Neural cell (in vitro differentiated cells): ENCODE measurements around the gene SNRK. TPM values are rescaled to one million over a fixed set of nuclear protein-coding genes. Genes with fewer than 3 reads are reported as not detected.

ENCODE experiments used
- H2AFZ ChIP-seq: fragments of 200-600, 300-800 bp; sonication (generic), shearing (Covaris generic); 2 replicates; pipeline ENCODE4 v1.6.0; 2014; ENCODE audit warnings: low read depth, mild to moderate bottlenecking, antibody characterized with exemption, low read length, moderate library complexity
- H3F3A ChIP-seq: fragments of 200-600 bp; shearing (Covaris generic); 2 replicates; pipeline ENCODE4 v1.6.1; 2016; ENCODE audit warnings: mild to moderate bottlenecking, moderate library complexity, mixed read lengths, antibody characterized with exemption, low read length; ENCODE audit not compliant: insufficient read depth, poor library complexity, severe bottlenecking
- H3K27ac ChIP-seq: fragments of 200-600, 300-800 bp; sonication (generic), shearing (Covaris generic); 2 replicates; pipeline ENCODE4 v1.5.1; 2014; ENCODE audit warnings: mild to moderate bottlenecking, low read length, moderate library complexity
- H3K27me3 ChIP-seq: fragments of 300-800, 200-600 bp; sonication (generic), shearing (Covaris generic); 2 replicates; pipeline ENCODE4 v1.6.0; 2014; ENCODE audit warnings: mild to moderate bottlenecking, low read depth, low read length, moderate library complexity; ENCODE audit not compliant: insufficient read depth
- H3K36me3 ChIP-seq: fragments of 300-800, 200-600 bp; sonication (generic), shearing (Covaris generic); 2 replicates; pipeline ENCODE4 v1.5.1; 2014; ENCODE audit warnings: mild to moderate bottlenecking, antibody characterized with exemption, low read length, moderate library complexity; ENCODE audit not compliant: insufficient read depth
- H3K4me2 ChIP-seq: fragments of 300-800, 200-600 bp; sonication (generic), shearing (Covaris generic); 2 replicates; pipeline ENCODE4 v1.6.0; 2014; ENCODE audit warnings: mild to moderate bottlenecking, low read length
- H3K4me3 ChIP-seq: fragments of 300-800, 200-600 bp; sonication (generic), shearing (Covaris generic); 2 replicates; pipeline ENCODE4 v1.5.1; 2014; ENCODE audit warnings: mild to moderate bottlenecking, low read length, moderate library complexity
- H3K79me2 ChIP-seq: fragments of 200-600 bp; shearing (Covaris generic); replicated peaks from 2 replicates; pipeline ENCODE4 v1.6.0; 2014; ENCODE audit warnings: mild to moderate bottlenecking, low read length, moderate library complexity; ENCODE audit not compliant: insufficient read depth
- H3K9ac ChIP-seq: fragments of 300-800, 200-600 bp; sonication (generic), shearing (Covaris generic); 2 replicates; pipeline ENCODE4 v1.6.1; 2016; ENCODE audit warnings: mild to moderate bottlenecking, low read length, mixed read lengths
- H3K9me2 ChIP-seq: fragments of 200-600 bp; shearing (Covaris generic); 2 replicates; pipeline ENCODE4 v1.6.1; 2016; ENCODE audit warnings: mild to moderate bottlenecking, low read length, mixed read lengths; ENCODE audit not compliant: insufficient read depth
- H3K9me3 ChIP-seq: fragments of 200-600, 300-800 bp; sonication (generic), shearing (Covaris generic); 2 replicates; pipeline ENCODE4 v1.6.1; 2016; ENCODE audit warnings: mild to moderate bottlenecking, mixed run types, low read length, moderate library complexity, mixed read lengths
- H4K20me1 ChIP-seq: fragments of 200-600 bp; shearing (Covaris generic); 2 replicates; pipeline ENCODE4 v1.6.1; 2016; ENCODE audit warnings: mild to moderate bottlenecking, mixed run types; ENCODE audit not compliant: insufficient read depth
- EP300 ChIP-seq: fragments of 450-650 bp; conservative IDR thresholded peaks from 2 replicates; pipeline ENCODE4 v1.6.1; 2014; ENCODE audit warnings: antibody characterized with exemption, mild to moderate bottlenecking, moderate library complexity; ENCODE audit not compliant: poor library complexity, severe bottlenecking
- EZH2 ChIP-seq: fragments of 200-600, 300-800 bp; shearing (Covaris generic), sonication (generic); IDR thresholded peaks from 2 replicates; pipeline ENCODE4 v1.6.1; 2014; ENCODE audit warnings: antibody characterized with exemption, low read length, borderline replicate concordance, mild to moderate bottlenecking; ENCODE audit not compliant: insufficient read depth, poor library complexity, severe bottlenecking
- MXI1 ChIP-seq: fragments of 450-650 bp; conservative IDR thresholded peaks from 2 replicates; pipeline ENCODE4 v1.6.1; 2014; ENCODE audit warnings: antibody characterized with exemption, mild to moderate bottlenecking; ENCODE audit not compliant: poor library complexity, severe bottlenecking
- POLR2AphosphoS5 ChIP-seq: IDR thresholded peaks from 2 replicates; pipeline ENCODE4 v1.6.1; 2012
- RAD21 ChIP-seq: fragments of 450-650 bp; conservative IDR thresholded peaks from 2 replicates; pipeline ENCODE4 v1.6.1; 2014; ENCODE audit warnings: antibody characterized with exemption, mild to moderate bottlenecking, moderate library complexity
- SMC3 ChIP-seq: fragments of 450-650 bp; conservative IDR thresholded peaks from 2 replicates; pipeline ENCODE4 v1.6.1; 2014; ENCODE audit warnings: antibody characterized with exemption, mild to moderate bottlenecking, moderate library complexity; ENCODE audit not compliant: poor library complexity
- TAF1 ChIP-seq: IDR thresholded peaks from 2 replicates; pipeline ENCODE4 v1.6.1; 2012; ENCODE audit warnings: low read depth
- polyA plus RNA-seq: library from polyadenylated mRNA; depleted of rRNA; stranded (reverse); fragments of >200 nt; gene quantifications from 2 replicates; pipeline ENCODE4 v1.2.3, GENCODE V29; 2014
- TF ChIP-seq, protein P1 (sequence below): IDR thresholded peaks from 2 replicates; pipeline ENCODE4 v1.6.1; 2012; ENCODE audit warnings: borderline replicate concordance
- TF ChIP-seq, protein P2 (sequence below): fragments of 450-650 bp; IDR thresholded peaks from 2 replicates; pipeline ENCODE4 v1.5.1; 2014; ENCODE audit warnings: antibody characterized with exemption, mild to moderate bottlenecking, moderate library complexity; ENCODE audit not compliant: poor library complexity, severe bottlenecking

SNRK gene
- polyA plus RNA-seq, 1 donor from 2014 or later, result 27.3 TPM

DNA sequence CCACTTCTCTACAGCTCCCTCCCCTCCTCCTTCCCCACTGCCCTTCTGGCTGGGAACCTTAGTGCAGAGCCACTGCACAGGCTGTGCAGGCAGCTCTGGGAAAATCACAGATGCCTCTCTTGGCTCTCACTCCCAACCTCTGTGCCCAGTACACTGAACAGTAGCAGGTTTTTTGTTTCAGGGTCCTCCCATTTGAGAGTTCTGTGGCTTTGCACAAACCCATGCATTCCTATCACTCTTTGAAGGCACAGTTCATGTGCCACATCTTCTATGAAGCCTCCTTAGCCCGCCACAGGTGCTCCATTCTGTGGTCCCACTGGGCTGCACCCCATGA is 103.9 kb downstream of the SNRK start:
- no peaks in the 10 kb centered on the region for H4K20me1 ChIP-seq
- H3K9ac ChIP-seq, result no peak overlapping the region
- no peaks in the 10 kb centered on the region for H3K36me3 ChIP-seq
- H3K4me2 ChIP-seq, result no peak overlapping the region
- H2AFZ ChIP-seq, result no peak overlapping the region
- H3K4me3 ChIP-seq, result no peak overlapping the region
- H3K27ac ChIP-seq, result no peak overlapping the region
- TF ChIP-seq MXI1, result no peak
- TF ChIP-seq, protein P1, sequence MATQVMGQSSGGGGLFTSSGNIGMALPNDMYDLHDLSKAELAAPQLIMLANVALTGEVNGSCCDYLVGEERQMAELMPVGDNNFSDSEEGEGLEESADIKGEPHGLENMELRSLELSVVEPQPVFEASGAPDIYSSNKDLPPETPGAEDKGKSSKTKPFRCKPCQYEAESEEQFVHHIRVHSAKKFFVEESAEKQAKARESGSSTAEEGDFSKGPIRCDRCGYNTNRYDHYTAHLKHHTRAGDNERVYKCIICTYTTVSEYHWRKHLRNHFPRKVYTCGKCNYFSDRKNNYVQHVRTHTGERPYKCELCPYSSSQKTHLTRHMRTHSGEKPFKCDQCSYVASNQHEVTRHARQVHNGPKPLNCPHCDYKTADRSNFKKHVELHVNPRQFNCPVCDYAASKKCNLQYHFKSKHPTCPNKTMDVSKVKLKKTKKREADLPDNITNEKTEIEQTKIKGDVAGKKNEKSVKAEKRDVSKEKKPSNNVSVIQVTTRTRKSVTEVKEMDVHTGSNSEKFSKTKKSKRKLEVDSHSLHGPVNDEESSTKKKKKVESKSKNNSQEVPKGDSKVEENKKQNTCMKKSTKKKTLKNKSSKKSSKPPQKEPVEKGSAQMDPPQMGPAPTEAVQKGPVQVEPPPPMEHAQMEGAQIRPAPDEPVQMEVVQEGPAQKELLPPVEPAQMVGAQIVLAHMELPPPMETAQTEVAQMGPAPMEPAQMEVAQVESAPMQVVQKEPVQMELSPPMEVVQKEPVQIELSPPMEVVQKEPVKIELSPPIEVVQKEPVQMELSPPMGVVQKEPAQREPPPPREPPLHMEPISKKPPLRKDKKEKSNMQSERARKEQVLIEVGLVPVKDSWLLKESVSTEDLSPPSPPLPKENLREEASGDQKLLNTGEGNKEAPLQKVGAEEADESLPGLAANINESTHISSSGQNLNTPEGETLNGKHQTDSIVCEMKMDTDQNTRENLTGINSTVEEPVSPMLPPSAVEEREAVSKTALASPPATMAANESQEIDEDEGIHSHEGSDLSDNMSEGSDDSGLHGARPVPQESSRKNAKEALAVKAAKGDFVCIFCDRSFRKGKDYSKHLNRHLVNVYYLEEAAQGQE, result no peak
- TF ChIP-seq RAD21, result no peak
- TF ChIP-seq POLR2AphosphoS5, result no peak
- TF ChIP-seq EP300, result no peak
- no peak for TF ChIP-seq SMC3
- TF ChIP-seq TAF1, result no peak
- TF ChIP-seq, protein P2, sequence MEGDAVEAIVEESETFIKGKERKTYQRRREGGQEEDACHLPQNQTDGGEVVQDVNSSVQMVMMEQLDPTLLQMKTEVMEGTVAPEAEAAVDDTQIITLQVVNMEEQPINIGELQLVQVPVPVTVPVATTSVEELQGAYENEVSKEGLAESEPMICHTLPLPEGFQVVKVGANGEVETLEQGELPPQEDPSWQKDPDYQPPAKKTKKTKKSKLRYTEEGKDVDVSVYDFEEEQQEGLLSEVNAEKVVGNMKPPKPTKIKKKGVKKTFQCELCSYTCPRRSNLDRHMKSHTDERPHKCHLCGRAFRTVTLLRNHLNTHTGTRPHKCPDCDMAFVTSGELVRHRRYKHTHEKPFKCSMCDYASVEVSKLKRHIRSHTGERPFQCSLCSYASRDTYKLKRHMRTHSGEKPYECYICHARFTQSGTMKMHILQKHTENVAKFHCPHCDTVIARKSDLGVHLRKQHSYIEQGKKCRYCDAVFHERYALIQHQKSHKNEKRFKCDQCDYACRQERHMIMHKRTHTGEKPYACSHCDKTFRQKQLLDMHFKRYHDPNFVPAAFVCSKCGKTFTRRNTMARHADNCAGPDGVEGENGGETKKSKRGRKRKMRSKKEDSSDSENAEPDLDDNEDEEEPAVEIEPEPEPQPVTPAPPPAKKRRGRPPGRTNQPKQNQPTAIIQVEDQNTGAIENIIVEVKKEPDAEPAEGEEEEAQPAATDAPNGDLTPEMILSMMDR, result no peak
- no peak for TF ChIP-seq EZH2
- H3K27me3 ChIP-seq, result no peaks in the 10 kb centered on the region
- no peaks in the 10 kb centered on the region for H3K9me2 ChIP-seq
- no peaks in the 10 kb centered on the region for H3F3A ChIP-seq
- H3K79me2 ChIP-seq, result no peaks in the 10 kb centered on the region
- no peaks in the 10 kb centered on the region for H3K9me3 ChIP-seq

DNA sequence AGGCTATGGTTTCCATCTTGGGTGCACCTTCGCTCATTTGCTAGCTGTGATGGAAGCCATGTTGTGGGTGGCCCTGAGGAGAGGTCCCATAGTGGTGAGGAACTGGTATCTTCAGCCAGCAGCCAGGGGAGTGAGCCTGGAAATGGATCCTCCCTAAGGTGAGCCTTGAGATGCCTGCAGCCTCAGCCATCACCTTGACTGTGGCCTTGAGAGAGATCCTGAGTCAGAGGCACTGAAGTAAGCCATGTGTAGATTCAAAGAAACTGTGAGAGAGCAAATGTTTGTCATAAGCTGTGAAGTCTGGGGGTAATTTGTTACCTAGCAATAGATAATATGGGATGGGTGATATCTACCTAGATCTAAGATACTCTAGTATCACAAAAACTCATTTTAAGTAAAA is 105.3 kb downstream of the SNRK start:
- Histone ChIP-seq H3K27ac (no peak overlapping the region), H3K9me2 (no peaks in the 10 kb centered on the region)

More for the DNA sequence above, 105.3 kb downstream of the SNRK start:
- H3K36me3 ChIP-seq, result no peaks in the 10 kb centered on the region
- TF ChIP-seq MXI1 (no peak), EP300 (no peak), RAD21 (no peak), POLR2AphosphoS5 (no peak), TAF1 (no peak), SMC3 (no peak), EZH2 (no peak)
- TF ChIP-seq, protein P2, result no peak
- TF ChIP-seq, protein P1, result no peak
- no peak overlapping the region for H3K9ac ChIP-seq
- H3K9me3 ChIP-seq, result no peaks in the 10 kb centered on the region
- H3K4me3 ChIP-seq, result no peak overlapping the region
- H3K27me3 ChIP-seq, result no peaks in the 10 kb centered on the region
- H3F3A ChIP-seq, result no peaks in the 10 kb centered on the region
- no peak overlapping the region for H3K4me2 ChIP-seq
- no peaks in the 10 kb centered on the region for H4K20me1 ChIP-seq
- H3K79me2 ChIP-seq, result no peaks in the 10 kb centered on the region
- no peak overlapping the region for H2AFZ ChIP-seq
